Motor neuron (in vitro differentiated cells): Measurements from ENCODE around the gene HS2ST1. TPM values are rescaled to one million over a fixed set of nuclear protein-coding genes. Genes with fewer than 3 reads are reported as not detected.
"Not testable (repeated sequence)": the region's sequence is repeated elsewhere in the genome, so short reads cannot be mapped to it uniquely, and the experiment has no call there.

ENCODE experiments used
- ATAC-seq, 8 experiments: fragments of 200-7000 bp; cut with Tn5 transposase; replicated peaks in 6 of 8; 2 replicates each; pipeline ENCODE4 v1.8.0; 2021; ENCODE audit warnings: mild to moderate bottlenecking in 8 of 8, moderate library complexity in 8 of 8
- H3K27ac ChIP-seq, 2 donors: fragments of 250-450 bp; sonication (Bioruptor Pico); 2 replicates each; pipeline ENCODE4 v1.9.0; 2021; ENCODE audit warnings: antibody characterized with exemption in 2 of 2, mild to moderate bottlenecking in 2 of 2, moderate library complexity in 1 of 2
- H3K4me1 ChIP-seq, 2 donors: fragments of 250-450 bp; sonication (Bioruptor Pico); replicated peaks in 1 of 2; 2 replicates each; pipeline ENCODE4 v1.6.1; 2021; ENCODE audit warnings: antibody characterized with exemption in 2 of 2, mild to moderate bottlenecking in 2 of 2, moderate library complexity in 1 of 2
- H3K4me3 ChIP-seq, 5 donors: fragments of 250-450 bp; sonication (Bioruptor Pico); 2 replicates each; pipeline ENCODE4 v1.9.0; 2021; ENCODE audit warnings: antibody characterized with exemption in 5 of 5, mild to moderate bottlenecking in 5 of 5, moderate library complexity in 4 of 5
- WGBS, 10 experiments: fragments of 450-650 bp; shearing (Covaris generic); methylation state at CpG; one replicate each; pipeline ENCODE4 v1.0.0; 2022; 5-methylcytosine and 5-hydroxymethylcytosine counted together
- in situ Hi-C, 9 experiments: fragments of 400-800 bp; cut with MboI; loops; one replicate each; pipeline ENCODE4 v1.15.0; 2021; ENCODE audit warnings: low sequenced_read_pairs in 9 of 9, low pct_unique_long_range_greater_than_20kb in 2 of 9; ENCODE audit not compliant: unreplicated experiment in 9 of 9
- total RNA-seq, 8 experiments: library from RNA; unstranded; fragments of 300-600 nt; gene quantifications; 2 replicates each; pipeline versions ENCODE4 v1.2.3 to v1.2.4, GENCODE V29; 2022

HS2ST1 gene
- total RNA-seq, 8 experiments from 2014 or later = 12.2 to 43.6 (median 23.0) TPM

DNA sequence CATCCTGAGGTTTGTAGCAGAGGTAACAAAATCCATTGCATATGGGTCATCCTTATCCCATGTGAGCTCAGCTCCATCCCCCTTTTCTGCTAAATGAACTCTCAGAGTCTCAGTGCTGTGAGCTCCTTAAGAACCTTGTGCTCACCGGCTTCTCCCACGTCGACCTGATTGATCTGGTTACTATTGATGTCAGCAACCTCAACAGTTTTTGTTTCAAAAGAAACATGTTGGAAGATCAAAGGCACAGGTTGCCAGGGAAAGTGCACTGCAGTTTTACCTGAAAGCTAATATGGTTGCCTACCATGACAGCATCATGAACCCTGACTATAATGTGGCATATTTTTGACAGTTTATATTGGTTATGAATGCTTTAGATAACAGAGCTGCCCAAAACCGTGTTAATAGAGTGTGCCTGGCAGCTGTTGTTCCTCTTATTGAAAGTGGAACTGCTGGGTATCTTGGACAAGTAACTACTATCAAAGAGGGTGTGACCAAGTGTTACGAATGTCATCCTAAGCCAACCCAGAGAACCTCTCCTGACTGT, 131.4 kb downstream of the HS2ST1 start:
- Histone ChIP-seq H3K27ac (no peak overlapping the region), H3K4me3 (no peak overlapping the region), H3K4me1 (no peaks in the 10 kb centered on the region)
- WGBS, 10 experiments = 40 to 93% (median 80%) methylated on average over 1 to 5 of the region's 5 CpGs; no CpG with 5 or more reads in 1 of the 10 experiments
- in situ Hi-C loops = no loop called here
- ATAC-seq = no peak

GRCh38 chr1:87046951-87047350, 132.5 kb downstream of the HS2ST1 start:
- no peaks in the 10 kb centered on the region for H3K4me1 ChIP-seq
- no peak for ATAC-seq
- 53 to 96% (median 70%) methylated on average over 2 to 4 of the region's 4 CpGs for WGBS, 10 experiments
- in situ Hi-C loops = no loop called here
- no peak overlapping the region for H3K4me3 ChIP-seq
- H3K27ac ChIP-seq = no peak overlapping the region

GRCh38 chr1:87048237-87048636, 133.8 kb downstream of the HS2ST1 start:
- Histone ChIP-seq H3K4me3 (no peak overlapping the region), H3K4me1 (no peaks in the 10 kb centered on the region), H3K27ac (no peak overlapping the region)
- in situ Hi-C loops = no loop called here
- no peak for ATAC-seq
- 90 to 100% (median 96%) methylated on average over 2 to 3 of the region's 3 CpGs for WGBS, 10 experiments

DNA sequence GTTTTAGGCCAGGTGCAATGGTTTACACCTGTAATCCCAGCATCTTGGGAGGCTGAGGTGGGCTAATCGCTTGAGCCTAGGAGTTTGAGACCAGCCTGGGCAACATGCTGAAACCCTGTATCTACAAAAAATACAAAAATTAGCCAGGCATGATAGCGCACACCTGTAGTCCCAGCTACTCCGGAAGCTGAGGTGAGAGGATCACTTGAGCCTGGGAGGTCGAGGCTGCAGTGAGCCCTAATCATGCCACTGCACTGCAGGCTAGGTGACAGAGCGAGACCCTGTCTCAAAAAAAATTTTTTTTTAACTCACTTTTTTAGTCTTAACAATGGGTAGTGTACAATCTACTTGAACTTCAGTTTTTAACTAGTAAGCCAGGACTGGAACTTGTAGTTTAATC, 137.5 kb downstream of the HS2ST1 start:
- no peak overlapping the region for H3K4me3 ChIP-seq
- H3K4me1 ChIP-seq = no peaks in the 10 kb centered on the region
- 86 to 100% (median 92%) methylated on average over 1 to 5 of the region's 5 CpGs; no CpG with 5 or more reads in 2 of the 10 experiments for WGBS, 10 experiments
- no peak overlapping the region for H3K27ac ChIP-seq
- ATAC-seq = no peak
- in situ Hi-C loops = no loop called here

GRCh38 chr1:87052400-87052799, 138.0 kb downstream of the HS2ST1 start:
- Histone ChIP-seq H3K4me3 (no peak overlapping the region), H3K27ac (no peak overlapping the region), H3K4me1 (no peaks in the 10 kb centered on the region)
- no peak for ATAC-seq
- in situ Hi-C loops = no loop called here
- WGBS, 10 experiments = 81 to 100% (median 96%) methylated on average over 2 to 3 of the region's 3 CpGs; no CpG with 5 or more reads in 2 of the 10 experiments

GRCh38 chr1:87052961-87053360, 138.5 kb downstream of the HS2ST1 start:
- Histone ChIP-seq H3K4me1 (no peaks in the 10 kb centered on the region), H3K4me3 (no peak overlapping the region), H3K27ac (no peak overlapping the region)
- in situ Hi-C loops = no loop called here
- WGBS, 10 experiments = 0 to 100% (median 80%) methylated on average over 1 of the region's 1 CpG; no CpG with 5 or more reads in 1 of the 10 experiments
- ATAC-seq = peak in 1 of 8 experiments; percentile 13

- WGBS, 10 experiments = 86 to 100% (median 100%) methylated on average over 1 of the region's 1 CpG; no CpG with 5 or more reads in 1 of the 10 experiments
- ATAC-seq = no peak
Observed at GRCh38 chr1:87053446-87053845, 139.0 kb downstream of the HS2ST1 start.

GRCh38 chr1:87056974-87057373, 142.5 kb downstream of the HS2ST1 start:
- Histone ChIP-seq H3K4me1 (no peaks in the 10 kb centered on the region), H3K27ac (no peak overlapping the region)
- in situ Hi-C loops = no loop called here

More at GRCh38 chr1:87053446-87053845, 139.0 kb downstream of the HS2ST1 start:
- no peak overlapping the region for H3K4me3 ChIP-seq
- in situ Hi-C loops = no loop called here
- no peak overlapping the region for H3K27ac ChIP-seq
- H3K4me1 ChIP-seq = no peaks in the 10 kb centered on the region

GRCh38 chr1:87058343-87058649, 143.9 kb downstream of the HS2ST1 start:
- Histone ChIP-seq H3K4me3 (no peak overlapping the region), H3K27ac (no peak overlapping the region), H3K4me1 (no peaks in the 10 kb centered on the region)
- ATAC-seq = no peak
- in situ Hi-C loops = no loop called here
- 0 to 100% (median 79%) methylated on average over 1 of the region's 1 CpG for WGBS, 10 experiments

More at GRCh38 chr1:87056974-87057373, 142.5 kb downstream of the HS2ST1 start:
- no peak overlapping the region for H3K4me3 ChIP-seq
- ATAC-seq = no peak

DNA sequence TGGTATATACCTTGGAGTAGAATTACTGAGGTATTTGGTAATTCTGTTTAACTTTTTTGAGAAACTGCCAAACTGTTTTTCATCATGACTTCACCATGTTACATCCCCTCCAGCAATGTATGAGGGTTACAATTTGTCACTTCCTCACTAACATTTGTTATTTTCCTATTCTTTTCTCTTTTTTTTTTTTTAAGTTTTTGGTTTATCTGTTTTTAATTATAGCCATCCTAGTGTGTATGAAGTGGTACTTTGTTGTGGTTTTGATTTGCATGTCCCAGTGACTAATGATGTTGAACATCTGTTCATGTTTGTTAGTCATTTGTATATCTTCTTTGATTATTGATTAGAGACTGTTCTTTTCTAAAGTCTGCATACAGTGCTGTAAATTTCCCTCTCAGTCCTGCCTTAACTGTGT, 147.3 kb downstream of the HS2ST1 start:
- no peak overlapping the region for H3K27ac ChIP-seq
- in situ Hi-C loops = no loop called here
- H3K4me3 ChIP-seq = no peak overlapping the region
- ATAC-seq = peak in 2 of 8 experiments; percentile 71 to 73
- peaks cover 0 to 4% of the 10 kb centered on the region in 2 donors for H3K4me1 ChIP-seq

- peaks cover 0 to 4% of the 10 kb centered on the region in 2 donors for H3K4me1 ChIP-seq
- no peak for ATAC-seq
- H3K4me3 ChIP-seq = no peak overlapping the region
- H3K27ac ChIP-seq = no peak overlapping the region
- in situ Hi-C loops = no loop called here
- 86 to 100% (median 96%) methylated on average over 2 of the region's 2 CpGs for whole genome bisulfite sequencing, 10 experiments
Observed at GRCh38 chr1:87062687-87063086, 148.3 kb downstream of the HS2ST1 start.

DNA sequence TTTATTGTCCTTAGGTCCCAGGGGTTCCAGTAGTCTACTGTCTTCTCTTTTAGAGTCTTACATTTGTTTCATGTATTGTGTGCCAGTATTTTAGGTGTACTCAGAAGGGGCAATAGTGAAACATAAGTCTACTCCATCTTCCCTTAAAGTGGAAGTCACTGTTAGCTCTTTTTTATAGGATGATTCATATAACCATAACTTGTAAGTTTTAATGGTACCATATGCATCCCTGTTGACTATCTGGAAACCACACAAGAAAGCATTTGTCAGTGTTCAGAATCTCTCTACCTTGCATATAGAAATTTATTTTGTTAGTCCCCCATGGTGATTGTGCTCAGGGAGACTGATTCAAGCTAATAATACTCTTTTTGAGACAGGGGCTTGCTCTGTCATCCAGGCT, 149.9 kb downstream of the HS2ST1 start:
- Histone ChIP-seq H3K27ac (no peak overlapping the region), H3K4me3 (no peak overlapping the region), H3K4me1 (peaks cover 0 to 4% of the 10 kb centered on the region in 2 donors)
- in situ Hi-C loops = no loop called here
- ATAC-seq = no peak

DNA sequence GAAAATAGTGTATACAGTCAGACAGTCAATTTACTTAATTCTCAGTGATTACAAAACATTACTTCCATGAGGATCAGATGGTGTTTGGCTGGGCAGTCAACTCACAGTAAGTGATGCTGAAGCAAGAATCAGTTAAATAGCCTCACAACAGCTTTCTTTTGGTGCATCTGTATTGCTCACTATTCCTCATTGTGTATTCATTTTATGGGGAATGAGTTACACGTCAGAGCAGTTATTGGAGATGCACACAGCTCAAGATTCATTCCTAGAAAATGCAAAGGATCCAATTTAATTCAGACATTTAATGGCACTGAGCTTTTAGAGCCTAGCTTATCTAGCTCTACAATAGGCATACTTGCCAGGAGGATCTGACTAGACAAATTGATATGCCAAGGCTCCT, 150.6 kb downstream of the HS2ST1 start:
- no peak overlapping the region for H3K4me3 ChIP-seq
- H3K4me1 ChIP-seq = peaks cover 0 to 4% of the 10 kb centered on the region in 2 donors
- 33 to 88% (median 43%) methylated on average over 1 of the region's 1 CpG; no CpG with 5 or more reads in 3 of the 10 experiments for WGBS, 10 experiments
- in situ Hi-C loops = no loop called here
- H3K27ac ChIP-seq = peak overlapping the region in 1 of 2 donors; percentile 12
- peak in 2 of 8 experiments; percentile 51 to 75 for ATAC-seq

DNA sequence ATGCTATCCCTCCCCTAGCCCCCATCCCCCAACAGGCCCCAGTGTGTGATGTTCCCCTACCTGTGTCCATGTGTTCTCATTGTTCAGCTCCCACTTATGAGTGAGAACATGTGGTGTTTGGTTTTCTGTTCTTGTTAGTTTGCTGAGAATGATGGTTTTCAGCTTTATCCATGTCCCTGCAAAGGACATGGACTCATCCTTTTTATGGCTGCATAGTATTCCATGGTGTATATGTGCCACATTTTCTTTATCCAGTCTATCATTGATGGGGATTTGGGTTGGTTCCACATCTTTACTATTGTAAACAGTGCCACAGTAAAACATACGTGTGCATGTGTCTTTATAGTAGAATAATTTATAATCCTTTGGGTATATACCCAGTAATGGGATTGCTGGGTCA, 152.3 kb downstream of the HS2ST1 start:
- H3K4me3 ChIP-seq, in situ Hi-C loops, H3K4me1 ChIP-seq, H3K27ac ChIP-seq, ATAC-seq: not testable (repeated sequence)
- WGBS, 10 experiments = no CpG with 5 or more reads among the region's 1 CpG
